Panc1 (cell line): Measurements from ENCODE around the gene ZC3H14.

ENCODE experiments used
- CTCF ChIP-seq: fragments of 450-650 bp; IDR thresholded peaks from 2 replicates; pipeline ENCODE4 v1.5.1; 2017; ENCODE audit warnings: mild to moderate bottlenecking
- POLR2AphosphoS5 ChIP-seq: IDR thresholded peaks from 2 replicates; pipeline ENCODE4 v1.6.1; 2012; ENCODE audit warnings: mild to moderate bottlenecking, low read depth, low read length, moderate library complexity
- REST ChIP-seq, 2 experiments: IDR thresholded peaks; 2 replicates each; pipeline ENCODE4 v1.6.1; 2011 to 2012; ENCODE audit warnings: low read depth in 2 of 2, control low read depth in 1 of 2, low read length in 1 of 2, mild to moderate bottlenecking in 1 of 2, moderate library complexity in 1 of 2; ENCODE audit not compliant: insufficient read depth in 1 of 2
- SIN3A ChIP-seq: IDR thresholded peaks from 2 replicates; pipeline ENCODE4 v1.6.1; 2012; ENCODE audit warnings: low read depth, mild to moderate bottlenecking, low read length, moderate library complexity, borderline replicate concordance; ENCODE audit not compliant: insufficient read depth
- TCF7L2 ChIP-seq: IDR thresholded peaks from 2 replicates; pipeline ENCODE4 v1.6.1; 2011; ENCODE audit warnings: mild to moderate bottlenecking, low read depth, low read length, inconsistent platforms

- no peak for TF ChIP-seq CTCF
- TF ChIP-seq POLR2AphosphoS5: no peak
- TF ChIP-seq SIN3A: no peak
- no peak for TF ChIP-seq TCF7L2
- TF ChIP-seq REST (IDR thresholded peaks at IDR 0.05; ENCODE audit: insufficient read depth in 1 of 2, low read depth in 2 of 2, low read length in 1 of 2): no peak
Measured at GRCh38 chr14:88607829-88608228, 45.0 kb downstream of the ZC3H14 start.
